AG08396 (cell line): ENCODE data around the gene ITFG2.
"Not testable (repeated sequence)": the region's sequence is repeated elsewhere in the genome, so short reads cannot be mapped to it uniquely, and the experiment has no call there.

ENCODE experiments used
- DNase-seq: peaks from one replicate; pipeline ENCODE4 v3.0.0; 2012; ENCODE audit warnings: low spot score, mixed read lengths

The ITFG2 gene

GRCh38 chr12:2812290-2813213 lies at the start of gene ITFG2:
TSS of gene ITFG2 (plus strand) at chr12:2812668. CDS start at chr12:2812761, 93 bp downstream.
- DNase-seq = peak; percentile 93

GRCh38 chr12:2764398-2764797 lies 48.1 kb upstream of the ITFG2 start:
- DNase-seq = no peak

- DNase-seq = no peak
Observed at GRCh38 chr12:2765052-2765451, 47.4 kb upstream of the ITFG2 start.

- DNase-seq = no peak
Observed at GRCh38 chr12:2765608-2766007, 46.9 kb upstream of the ITFG2 start.

GRCh38 chr12:2768224-2768961 lies 44.1 kb upstream of the ITFG2 start:
- no peak for DNase-seq

GRCh38 chr12:2769866-2770533 lies 42.5 kb upstream of the ITFG2 start:
- no peak for DNase-seq

GRCh38 chr12:2770544-2770943 lies 41.9 kb upstream of the ITFG2 start:
- not testable (repeated sequence) for DNase-seq

GRCh38 chr12:2772370-2772769 lies 40.1 kb upstream of the ITFG2 start:
- no peak for DNase-seq

- DNase-seq = no peak
Observed at GRCh38 chr12:2773199-2773875, 39.1 kb upstream of the ITFG2 start.

GRCh38 chr12:2775431-2775830 lies 37.0 kb upstream of the ITFG2 start:
- DNase-seq = no peak

GRCh38 chr12:2776129-2776806 lies 36.2 kb upstream of the ITFG2 start:
- no peak for DNase-seq

GRCh38 chr12:2779281-2779680 lies 33.2 kb upstream of the ITFG2 start:
- DNase-seq = no peak

GRCh38 chr12:2783936-2784600 lies 28.4 kb upstream of the ITFG2 start:
- peak; percentile 81 for DNase-seq

GRCh38 chr12:2785017-2785416 lies 27.5 kb upstream of the ITFG2 start:
- DNase-seq = no peak

GRCh38 chr12:2791089-2791488 lies 21.4 kb upstream of the ITFG2 start:
- DNase-seq = no peak

- DNase-seq = no peak
Observed at GRCh38 chr12:2792671-2793500, 19.6 kb upstream of the ITFG2 start.

GRCh38 chr12:2793561-2793960 lies 18.9 kb upstream of the ITFG2 start:
- DNase-seq = no peak

GRCh38 chr12:2794191-2794735 lies 18.2 kb upstream of the ITFG2 start:
- DNase-seq = no peak

- peak; percentile 97 for DNase-seq
Observed at GRCh38 chr12:2794736-2795289, 17.7 kb upstream of the ITFG2 start, which contains the start of gene FKBP4. TSS of gene FKBP4 (plus strand) at chr12:2794970. CDS start at chr12:2795140, 170 bp downstream.
